Fibroblast of lung (primary cell): Measurements from ENCODE around the gene RIC8B. TPM values are rescaled to one million over a fixed set of nuclear protein-coding genes. Genes with fewer than 3 reads are reported as not detected.

ENCODE experiments used
- DNase-seq, 2 donors: peaks; one replicate each; pipeline versions ENCODE4 v3.0.0 to v3.0.0-alpha.2; 2010; ENCODE audit warnings: low read depth in 2 of 2
- H2AFZ ChIP-seq: 2 replicates; pipeline ENCODE4 v1.5.1; 2012; ENCODE audit warnings: low read length, control low read depth, inconsistent platforms
- H3K27ac ChIP-seq: 2 replicates; pipeline ENCODE4 v1.5.1; 2011; ENCODE audit warnings: low read length, control low read depth; ENCODE audit not compliant: insufficient read depth
- H3K27me3 ChIP-seq: 2 replicates; pipeline ENCODE4 v1.5.1; 2011; ENCODE audit warnings: mild to moderate bottlenecking, low read length; ENCODE audit not compliant: control insufficient read depth, insufficient read depth
- H3K36me3 ChIP-seq: 2 replicates; pipeline ENCODE4 v1.5.1; 2011; ENCODE audit warnings: low read length; ENCODE audit not compliant: control insufficient read depth, insufficient read depth
- H3K4me1 ChIP-seq: 2 replicates; pipeline ENCODE4 v1.5.1; 2011; ENCODE audit warnings: low read length; ENCODE audit not compliant: control insufficient read depth, insufficient read depth; ENCODE audit errors: extremely low read depth
- H3K4me2 ChIP-seq: 2 replicates; pipeline ENCODE4 v1.5.1; 2011; ENCODE audit warnings: low read length, control low read depth; ENCODE audit not compliant: insufficient read depth; ENCODE audit errors: extremely low read depth
- H3K4me3 ChIP-seq, 4 experiments: fragments of 200-600 bp in 1 of 4; sonication (generic) in 1 of 4; replicated peaks in 1 of 4; 2 replicates each; pipeline ENCODE4 v1.5.1; 2011 to 2016; ENCODE audit warnings: low read length in 4 of 4, low read depth in 3 of 4, mild to moderate bottlenecking in 3 of 4, control low read depth in 2 of 4, inconsistent platforms in 1 of 4, mixed read lengths in 1 of 4; ENCODE audit not compliant: insufficient read depth in 1 of 4; ENCODE audit errors: control extremely low read depth in 1 of 4
- H3K79me2 ChIP-seq: 2 replicates; pipeline ENCODE4 v1.5.1; 2012; ENCODE audit warnings: mild to moderate bottlenecking, low read length, inconsistent platforms; ENCODE audit not compliant: control insufficient read depth, insufficient read depth
- H3K9ac ChIP-seq: 2 replicates; pipeline ENCODE4 v1.5.1; 2011; ENCODE audit warnings: mild to moderate bottlenecking, low read length, control low read depth; ENCODE audit not compliant: insufficient read depth
- H3K9me3 ChIP-seq: 2 replicates; pipeline ENCODE4 v1.5.1; 2012; ENCODE audit warnings: low read depth, low read length; ENCODE audit not compliant: control insufficient read depth, insufficient read depth
- H4K20me1 ChIP-seq: 2 replicates; pipeline ENCODE4 v1.5.1; 2011; ENCODE audit warnings: low read length; ENCODE audit not compliant: control insufficient read depth, insufficient read depth; ENCODE audit errors: extremely low read depth
- EZH2 ChIP-seq: IDR thresholded peaks from 2 replicates; pipeline ENCODE4 v1.5.1; 2012; ENCODE audit warnings: low read length, control low read depth, mild to moderate bottlenecking; ENCODE audit errors: missing control alignments
- polyA plus RNA-seq, 2 donors: library from polyadenylated mRNA; depleted of rRNA in 1 of 2; stranded (reverse) in 1 of 2; unstranded in 1 of 2; fragments of >200 nt; gene quantifications; 2 replicates each; pipeline ENCODE4 v1.2.1, GENCODE V29; 2011 to 2012; ENCODE audit warnings: missing spikeins in 1 of 2
- total RNA-seq: library from RNA; depleted of rRNA; stranded (reverse); fragments of >200 nt; gene quantifications from 2 replicates; pipeline ENCODE4 v1.2.1, GENCODE V29; 2014
- TF ChIP-seq, protein P1 (sequence below), 2 donors: IDR thresholded peaks in 1 of 2; conservative IDR thresholded peaks in 1 of 2; 1 replicate in 1 of 2; 2 replicates in 1 of 2; pipeline ENCODE4 v1.5.1; 2011 to 2012; ENCODE audit warnings: low read length in 2 of 2, control low read depth in 1 of 2, inconsistent platforms in 1 of 2, low read depth in 1 of 2, mild to moderate bottlenecking in 1 of 2

Gene RIC8B
- total and polyA plus RNA-seq, 2 donors (not counting 1 experiment from before 2014, with no cell fraction given) = 9.2 to 11.6 TPM

DNA sequence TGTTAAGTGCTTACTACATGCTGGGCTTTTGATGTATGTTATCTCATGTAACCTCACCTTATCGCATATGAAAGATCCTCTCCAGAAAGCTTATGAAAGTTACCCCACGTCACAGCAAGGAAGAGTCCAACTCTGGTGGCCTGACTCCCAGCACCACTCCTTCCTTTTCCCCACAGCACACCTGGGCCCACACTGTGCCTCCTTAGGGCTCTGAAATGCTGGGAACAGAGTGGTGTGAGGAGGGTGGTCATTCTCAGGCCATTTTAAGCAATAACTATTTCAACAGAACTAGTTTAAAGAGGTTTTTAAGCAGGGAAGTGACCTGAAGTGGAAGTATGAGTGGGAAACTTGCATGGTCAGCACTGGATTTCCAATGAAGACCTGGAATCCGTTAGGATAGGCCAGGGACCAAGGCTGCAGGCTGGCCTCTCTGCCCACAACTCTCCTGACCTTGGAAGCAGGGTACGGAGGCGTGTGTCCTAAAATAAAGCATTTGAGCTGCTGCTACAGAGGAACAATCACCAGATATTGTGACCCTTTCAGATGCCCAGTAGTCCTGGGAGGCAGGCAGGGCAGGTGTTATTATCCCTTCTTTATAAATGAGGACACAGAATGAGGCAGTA lies 114.0 kb downstream of the RIC8B start:
- Histone ChIP-seq H3K4me1 (peaks cover 2% of the 10 kb centered on the region), H3K79me2 (no peaks in the 10 kb centered on the region), H3K36me3 (no peaks in the 10 kb centered on the region), H2AFZ (no peak overlapping the region), H4K20me1 (no peaks in the 10 kb centered on the region), H3K27ac (no peak overlapping the region), H3K9me3 (no peaks in the 10 kb centered on the region), H3K9ac (no peak overlapping the region), H3K4me2 (no peak overlapping the region), H3K4me3 (no peak overlapping the region), H3K27me3 (no peaks in the 10 kb centered on the region)
- TF ChIP-seq EZH2 = no peak
- TF ChIP-seq, protein P1, sequence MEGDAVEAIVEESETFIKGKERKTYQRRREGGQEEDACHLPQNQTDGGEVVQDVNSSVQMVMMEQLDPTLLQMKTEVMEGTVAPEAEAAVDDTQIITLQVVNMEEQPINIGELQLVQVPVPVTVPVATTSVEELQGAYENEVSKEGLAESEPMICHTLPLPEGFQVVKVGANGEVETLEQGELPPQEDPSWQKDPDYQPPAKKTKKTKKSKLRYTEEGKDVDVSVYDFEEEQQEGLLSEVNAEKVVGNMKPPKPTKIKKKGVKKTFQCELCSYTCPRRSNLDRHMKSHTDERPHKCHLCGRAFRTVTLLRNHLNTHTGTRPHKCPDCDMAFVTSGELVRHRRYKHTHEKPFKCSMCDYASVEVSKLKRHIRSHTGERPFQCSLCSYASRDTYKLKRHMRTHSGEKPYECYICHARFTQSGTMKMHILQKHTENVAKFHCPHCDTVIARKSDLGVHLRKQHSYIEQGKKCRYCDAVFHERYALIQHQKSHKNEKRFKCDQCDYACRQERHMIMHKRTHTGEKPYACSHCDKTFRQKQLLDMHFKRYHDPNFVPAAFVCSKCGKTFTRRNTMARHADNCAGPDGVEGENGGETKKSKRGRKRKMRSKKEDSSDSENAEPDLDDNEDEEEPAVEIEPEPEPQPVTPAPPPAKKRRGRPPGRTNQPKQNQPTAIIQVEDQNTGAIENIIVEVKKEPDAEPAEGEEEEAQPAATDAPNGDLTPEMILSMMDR (conservative IDR thresholded peaks at IDR 0.05 in 1 of 2, IDR thresholded peaks at IDR 0.05 in 1 of 2; ENCODE audit: low read depth in 1 of 2, low read length in 2 of 2) = no peak
- DNase-seq = no peak

GRCh38 chr12:106889326-106889725 lies 114.8 kb downstream of the RIC8B start:
- peaks cover 2% of the 10 kb centered on the region for H3K4me1 ChIP-seq
- no peak overlapping the region for H3K4me3 ChIP-seq
- DNase-seq = no peak
- H2AFZ ChIP-seq = no peak overlapping the region
- no peaks in the 10 kb centered on the region for H3K9me3 ChIP-seq
- no peak for TF ChIP-seq EZH2
- TF ChIP-seq, protein P1 (conservative IDR thresholded peaks at IDR 0.05 in 1 of 2, IDR thresholded peaks at IDR 0.05 in 1 of 2; ENCODE audit: low read depth in 1 of 2, low read length in 2 of 2) = no peak
- H3K36me3 ChIP-seq = no peaks in the 10 kb centered on the region
- no peaks in the 10 kb centered on the region for H3K79me2 ChIP-seq
- H3K4me2 ChIP-seq = no peak overlapping the region
- H3K27me3 ChIP-seq = no peaks in the 10 kb centered on the region
- H4K20me1 ChIP-seq = no peaks in the 10 kb centered on the region
- H3K27ac ChIP-seq = no peak overlapping the region
- H3K9ac ChIP-seq = no peak overlapping the region

GRCh38 chr12:106889950-106890626 lies 115.6 kb downstream of the RIC8B start:
- no peak for DNase-seq
- Histone ChIP-seq H3K4me1 (peaks cover 2% of the 10 kb centered on the region), H3K4me2 (no peak overlapping the region), H4K20me1 (no peaks in the 10 kb centered on the region), H3K4me3 (no peak overlapping the region), H3K27me3 (no peaks in the 10 kb centered on the region), H3K9me3 (no peaks in the 10 kb centered on the region), H3K79me2 (no peaks in the 10 kb centered on the region), H3K9ac (no peak overlapping the region), H2AFZ (no peak overlapping the region), H3K27ac (no peak overlapping the region), H3K36me3 (no peaks in the 10 kb centered on the region)
- TF ChIP-seq EZH2 = no peak
